HG02973 (cell line): ENCODE results near the gene TECPR2.
"Not testable (repeated sequence)": the region's sequence is repeated elsewhere in the genome, so short reads cannot be mapped to it uniquely, and the experiment has no call there.

Source experiments
- ATAC-seq: cut with Tn5 transposase; IDR thresholded peaks from one replicate; pipeline ENCODE4 v1.9.1; 2021; ENCODE audit warnings: moderate library complexity; ENCODE audit not compliant: unreplicated experiment

The TECPR2 gene

DNA sequence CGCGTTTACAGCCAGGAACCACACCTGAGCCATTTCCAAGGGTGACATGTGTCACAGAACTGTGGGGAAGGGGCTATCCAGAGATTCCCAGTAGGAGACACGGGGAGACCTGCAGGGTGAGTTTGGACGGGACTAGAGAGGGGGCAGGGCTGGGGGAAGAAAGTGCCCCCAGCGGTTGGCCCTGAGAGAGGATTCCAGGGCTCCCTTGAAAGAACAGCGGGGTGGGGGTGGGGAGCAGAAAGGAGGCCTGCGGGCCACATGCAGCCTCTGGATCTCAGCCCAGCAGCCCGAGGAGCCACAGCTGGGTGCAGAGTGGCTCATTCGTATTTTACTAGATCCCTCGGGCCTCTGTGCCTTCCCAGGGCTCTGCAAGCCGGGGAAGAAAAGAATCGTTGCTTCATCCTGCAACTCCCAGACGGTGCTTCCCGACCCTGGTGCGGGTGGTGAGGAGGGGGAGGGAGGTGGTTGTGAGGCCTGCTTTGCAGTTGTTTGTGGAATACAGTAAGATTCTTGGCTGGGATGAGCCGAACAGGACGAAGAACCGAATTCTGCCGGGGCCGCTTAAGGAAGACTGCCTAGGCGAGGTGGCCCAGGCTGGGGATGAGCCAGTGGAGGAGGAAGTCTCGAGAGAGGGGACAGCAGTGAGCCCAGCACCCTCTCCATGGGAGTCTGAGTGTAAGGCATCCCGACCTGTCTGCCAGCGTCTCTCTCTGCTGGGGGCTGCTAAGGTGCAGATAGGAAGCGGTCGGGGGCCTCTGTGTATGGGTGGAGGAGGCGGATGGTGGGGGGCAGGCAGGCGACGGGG lies 182.9 kb downstream of the TECPR2 start:
- ATAC-seq = no peak

DNA sequence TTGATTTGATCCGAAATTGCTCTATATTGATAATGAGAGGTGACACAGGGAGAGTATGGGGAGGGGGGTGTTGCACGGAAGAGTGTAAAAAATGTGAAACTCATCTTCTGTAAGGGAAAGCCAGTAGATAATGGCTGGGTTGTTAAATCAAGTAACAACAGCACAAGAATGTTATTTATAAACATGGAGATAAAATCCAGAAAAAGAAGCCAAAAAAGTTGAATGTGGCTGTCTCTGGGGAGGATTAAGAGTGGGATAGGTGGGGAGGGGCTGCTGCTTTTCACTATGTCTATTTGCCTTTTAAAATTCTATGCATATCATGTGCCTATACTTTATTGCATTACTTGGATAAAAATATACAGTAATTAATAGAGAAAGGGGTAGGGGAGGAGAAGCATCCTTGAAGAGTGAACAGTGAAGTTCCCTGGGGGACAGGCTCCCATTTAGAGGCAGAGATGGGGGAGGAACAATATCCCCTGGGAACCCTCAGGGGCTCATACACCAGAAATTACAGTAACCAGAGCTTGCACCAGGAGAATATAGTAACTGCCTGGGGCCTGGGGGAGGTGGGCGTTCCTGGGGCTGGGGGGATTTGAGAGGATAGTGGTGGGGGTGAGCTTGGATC lies 186.0 kb downstream of the TECPR2 start:
- no peak for ATAC-seq

DNA sequence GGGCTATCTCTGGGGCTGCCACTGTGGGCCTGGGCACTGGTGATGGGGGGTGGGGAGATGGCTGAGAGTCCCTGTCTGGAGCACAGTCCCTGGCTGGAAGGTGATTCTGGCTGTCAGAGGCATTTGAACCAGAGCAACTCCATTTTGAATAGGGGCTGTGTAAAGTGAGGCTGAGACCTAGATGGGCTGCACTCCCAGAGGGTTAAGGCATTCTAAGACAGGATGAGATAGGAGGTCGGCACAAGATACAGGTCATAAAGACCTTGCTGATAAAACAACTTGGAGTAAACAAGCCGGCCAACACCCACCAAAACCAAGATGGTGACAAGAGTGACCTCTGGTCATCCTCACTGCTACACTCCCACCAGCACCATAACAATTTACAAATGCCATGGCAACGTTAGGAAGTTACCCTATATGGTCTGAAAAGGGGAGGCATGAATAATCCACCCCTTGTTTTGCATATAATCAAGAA lies 188.2 kb downstream of the TECPR2 start:
- ATAC-seq = not testable (repeated sequence)
